HG03575 (cell line): ENCODE data around the gene WDTC1.

Experiments used
- ATAC-seq: cut with Tn5 transposase; IDR thresholded peaks from one replicate; pipeline ENCODE4 v1.9.1; 2021; ENCODE audit not compliant: unreplicated experiment, insufficient number of reproducible peaks, low FRiP score; ENCODE audit errors: extremely low read depth

Gene WDTC1

DNA sequence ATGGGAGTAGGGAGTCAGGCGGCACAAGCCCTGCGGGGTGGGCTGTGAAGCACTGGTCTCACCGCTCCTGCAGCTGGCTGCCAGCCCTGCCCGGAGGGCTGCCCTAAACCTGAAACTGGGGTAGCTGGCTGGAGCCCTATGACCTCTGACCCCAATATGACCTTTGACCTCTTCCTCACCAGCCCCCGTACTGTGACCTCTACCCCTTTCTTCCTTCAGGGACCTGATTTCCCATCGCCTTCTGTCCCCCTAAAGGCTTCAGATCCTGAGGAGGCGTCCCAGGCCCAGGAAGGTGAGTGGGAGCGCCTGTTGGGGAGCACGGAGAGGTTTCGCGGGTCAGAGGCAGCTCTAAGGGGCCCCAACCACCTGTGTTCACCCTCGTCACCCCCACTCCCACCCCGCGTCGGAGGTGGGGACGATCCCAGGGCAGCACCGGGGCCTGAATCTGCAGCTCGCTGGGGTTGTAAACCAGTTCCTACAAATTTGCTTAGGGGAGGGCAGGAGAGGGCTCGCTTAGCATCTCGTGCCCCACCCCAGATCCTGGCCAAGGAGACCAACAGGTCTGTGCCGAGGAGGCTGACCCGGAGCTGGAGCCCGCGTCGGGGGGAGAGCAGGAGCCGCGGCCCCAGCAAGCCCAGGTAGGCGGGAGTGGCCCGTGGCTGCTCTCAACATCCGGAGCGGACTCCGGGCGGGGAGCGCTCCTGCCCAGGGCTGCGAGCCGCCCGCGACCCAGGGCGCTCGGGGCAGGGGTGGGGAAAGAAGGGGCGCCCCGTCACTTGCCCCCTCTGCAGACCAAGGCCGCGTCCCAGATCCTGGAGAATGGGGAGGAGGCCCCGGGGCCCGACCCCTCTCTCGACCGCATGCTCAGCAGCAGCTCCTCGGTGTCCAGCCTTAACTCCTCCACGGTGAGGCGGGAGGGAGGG lies 114.7 kb downstream of the WDTC1 start:
- no peak for ATAC-seq

DNA sequence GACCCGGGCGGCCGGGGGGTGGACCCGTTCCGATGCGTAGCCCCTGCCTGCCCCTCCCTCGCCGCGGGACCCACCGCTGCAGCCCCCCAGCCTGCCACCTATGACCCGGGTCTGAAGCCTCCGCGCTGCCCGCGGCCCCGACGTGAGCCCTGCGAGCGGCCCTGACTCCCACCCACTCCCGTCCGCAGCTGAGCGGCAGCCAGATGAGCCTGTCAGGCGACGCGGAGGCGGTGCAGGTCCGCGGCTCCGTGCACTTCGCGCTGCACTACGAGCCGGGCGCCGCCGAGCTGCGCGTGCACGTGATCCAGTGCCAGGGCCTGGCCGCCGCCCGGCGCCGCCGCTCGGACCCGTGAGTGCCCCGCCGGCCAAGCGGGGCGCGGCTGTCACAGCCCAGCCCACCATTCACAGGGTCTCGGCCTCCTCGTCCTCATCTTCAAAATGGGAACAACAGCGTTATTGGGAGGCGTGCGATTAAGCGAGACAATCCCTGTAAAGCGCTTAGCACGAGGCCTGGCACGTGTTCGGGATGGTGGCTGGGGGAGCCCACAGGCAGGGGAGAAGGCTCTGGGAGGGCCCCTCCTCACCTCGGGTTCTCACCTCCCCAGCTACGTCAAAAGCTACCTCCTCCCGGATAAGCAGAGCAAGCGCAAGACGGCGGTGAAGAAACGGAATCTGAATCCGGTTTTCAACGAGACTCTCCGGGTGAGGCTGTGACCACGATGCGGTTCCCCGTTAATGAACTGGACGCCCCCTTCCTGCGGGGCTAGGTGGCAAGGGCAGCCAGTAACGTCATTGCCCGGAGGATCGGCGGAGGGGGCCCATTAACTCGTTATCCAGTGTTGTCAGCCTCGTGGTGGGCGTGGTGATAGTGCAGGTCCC lies 115.6 kb downstream of the WDTC1 start:
- ATAC-seq: no peak

DNA sequence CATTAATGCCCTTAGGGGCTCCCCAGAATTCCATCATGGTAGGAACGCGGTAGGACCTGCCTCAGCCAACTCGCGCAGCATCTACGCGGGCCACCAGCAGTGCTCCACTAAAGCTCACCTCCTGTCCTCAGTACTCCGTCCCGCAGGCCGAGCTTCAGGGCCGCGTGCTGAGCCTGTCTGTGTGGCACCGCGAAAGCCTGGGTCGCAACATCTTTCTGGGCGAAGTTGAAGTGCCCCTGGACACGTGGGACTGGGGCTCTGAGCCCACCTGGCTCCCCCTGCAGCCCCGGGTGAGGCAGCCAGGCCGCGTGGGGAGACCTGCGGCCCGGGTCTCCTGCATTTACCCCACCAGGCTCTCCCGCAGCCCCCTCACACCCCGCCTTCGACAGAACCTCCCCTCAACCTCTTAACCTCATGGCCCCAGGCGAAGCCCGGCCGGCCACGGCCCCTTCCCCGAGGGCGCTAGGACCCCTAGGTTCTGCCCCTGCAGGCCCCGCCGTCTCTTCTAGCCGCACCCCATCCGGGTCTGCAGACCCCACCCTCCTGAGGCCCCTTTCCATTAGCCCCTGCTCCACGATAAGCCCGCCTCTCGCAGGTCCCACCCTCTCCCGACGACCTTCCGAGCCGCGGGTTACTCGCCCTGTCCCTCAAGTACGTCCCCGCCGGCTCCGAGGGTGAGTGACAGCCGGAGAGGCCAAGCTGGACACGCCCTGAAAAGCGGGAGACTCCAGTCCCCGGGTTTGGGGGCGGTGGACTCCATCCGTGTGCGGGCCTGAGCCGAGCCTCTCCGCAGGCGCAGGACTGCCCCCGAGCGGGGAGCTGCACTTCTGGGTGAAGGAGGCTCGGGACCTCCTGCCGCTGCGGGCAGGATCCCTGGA lies 116.5 kb downstream of the WDTC1 start:
- no peak for ATAC-seq

DNA sequence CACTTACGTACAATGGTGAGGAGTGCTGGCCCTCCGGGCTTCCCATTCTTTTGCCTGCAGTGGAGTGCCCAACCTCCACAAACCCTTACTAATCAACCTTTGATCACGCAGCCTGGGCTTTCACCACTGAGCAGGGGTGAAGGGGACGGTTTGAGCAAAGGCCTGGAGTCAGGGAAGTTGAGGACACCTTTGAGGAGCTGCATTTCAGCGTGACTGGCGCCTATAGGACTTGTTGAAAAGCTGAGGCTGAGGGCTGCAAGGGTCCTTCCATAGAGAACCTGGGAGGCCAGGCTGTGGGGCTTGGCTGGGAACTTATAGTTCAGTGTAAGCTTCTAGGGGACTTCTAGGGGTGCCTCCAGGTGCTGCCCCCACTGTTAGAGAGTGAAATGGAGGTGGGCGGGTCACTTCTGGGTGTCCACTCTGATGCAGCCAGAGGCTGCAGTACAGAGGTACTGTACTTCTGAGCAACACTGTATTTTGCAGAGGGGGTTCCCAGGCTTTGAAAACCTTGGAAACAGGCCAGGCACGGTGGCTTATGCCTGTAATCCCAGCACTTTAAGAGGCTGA lies 117.2 kb downstream of the WDTC1 start:
- no peak for ATAC-seq

DNA sequence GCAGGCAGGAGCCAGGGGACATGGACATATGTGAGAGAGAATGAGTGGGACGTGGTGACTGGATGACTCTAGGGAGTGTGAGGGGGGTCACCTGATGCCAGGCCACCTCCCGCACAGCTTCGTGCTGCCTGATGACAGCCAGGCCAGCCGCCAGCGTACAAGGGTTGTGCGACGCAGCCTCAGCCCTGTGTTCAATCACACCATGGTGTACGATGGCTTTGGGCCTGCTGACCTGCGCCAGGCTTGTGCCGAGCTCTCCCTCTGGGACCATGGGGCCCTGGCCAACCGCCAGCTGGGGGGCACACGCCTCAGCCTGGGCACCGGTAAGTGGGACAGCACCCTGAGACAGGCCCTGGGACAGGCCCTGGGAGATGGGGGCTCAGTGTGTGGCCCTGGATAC lies 118.7 kb downstream of the WDTC1 start:
- ATAC-seq: no peak

DNA sequence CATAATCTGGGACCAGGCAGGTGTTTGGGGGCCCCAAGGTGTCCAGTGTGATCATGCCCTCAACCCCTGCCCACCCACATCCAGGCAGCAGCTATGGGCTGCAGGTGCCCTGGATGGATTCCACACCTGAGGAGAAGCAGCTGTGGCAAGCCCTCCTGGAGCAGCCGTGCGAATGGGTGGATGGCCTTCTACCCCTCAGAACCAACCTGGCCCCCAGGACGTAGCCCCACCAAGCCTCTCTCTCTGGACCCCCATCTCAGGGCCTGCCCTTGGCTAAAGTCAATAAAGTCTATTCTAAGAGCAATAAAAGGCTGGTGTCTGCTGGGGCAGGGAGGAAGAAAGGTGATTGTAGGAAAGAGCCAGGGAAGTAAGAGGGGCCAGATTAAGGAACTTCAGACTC lies 119.2 kb downstream of the WDTC1 start:
- ATAC-seq: no peak

DNA sequence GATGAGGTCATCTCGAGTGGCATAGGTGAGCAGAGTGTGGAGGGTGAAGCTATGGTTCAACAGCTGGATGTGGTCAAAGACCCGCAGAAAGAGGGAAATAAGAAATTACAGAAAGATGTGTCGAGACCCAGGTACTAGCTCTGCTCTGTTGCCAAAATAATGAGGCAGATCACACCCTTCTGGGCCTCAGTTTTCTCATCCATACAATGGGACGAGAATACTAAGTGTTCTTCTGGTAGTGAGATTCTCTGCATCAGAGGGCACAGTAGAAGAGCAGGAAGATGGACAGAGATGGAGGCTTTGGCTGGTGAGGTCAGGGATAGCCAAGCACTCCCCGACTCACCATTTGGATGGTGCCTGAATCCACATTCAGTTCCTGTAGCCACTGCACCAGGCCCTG lies 121.3 kb downstream of the WDTC1 start:
- no peak for ATAC-seq

DNA sequence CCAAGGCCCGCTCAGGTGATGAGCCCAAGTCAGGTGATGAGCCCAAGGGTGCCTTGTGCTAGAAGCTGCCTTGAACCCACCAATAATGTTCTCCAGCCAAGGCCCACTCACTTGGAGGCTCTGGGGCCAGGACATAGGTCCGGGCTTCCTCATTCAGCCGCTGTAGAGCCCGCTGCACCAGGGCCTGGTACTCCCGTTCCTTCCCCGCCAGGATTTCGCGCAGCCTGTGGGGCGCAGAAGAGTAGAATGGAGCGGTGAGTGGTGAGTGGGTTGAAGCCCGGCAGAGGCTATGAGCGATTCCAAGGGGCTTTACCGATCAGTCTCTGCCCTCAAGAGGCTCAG lies 121.8 kb downstream of the WDTC1 start:
- no peak for ATAC-seq

DNA sequence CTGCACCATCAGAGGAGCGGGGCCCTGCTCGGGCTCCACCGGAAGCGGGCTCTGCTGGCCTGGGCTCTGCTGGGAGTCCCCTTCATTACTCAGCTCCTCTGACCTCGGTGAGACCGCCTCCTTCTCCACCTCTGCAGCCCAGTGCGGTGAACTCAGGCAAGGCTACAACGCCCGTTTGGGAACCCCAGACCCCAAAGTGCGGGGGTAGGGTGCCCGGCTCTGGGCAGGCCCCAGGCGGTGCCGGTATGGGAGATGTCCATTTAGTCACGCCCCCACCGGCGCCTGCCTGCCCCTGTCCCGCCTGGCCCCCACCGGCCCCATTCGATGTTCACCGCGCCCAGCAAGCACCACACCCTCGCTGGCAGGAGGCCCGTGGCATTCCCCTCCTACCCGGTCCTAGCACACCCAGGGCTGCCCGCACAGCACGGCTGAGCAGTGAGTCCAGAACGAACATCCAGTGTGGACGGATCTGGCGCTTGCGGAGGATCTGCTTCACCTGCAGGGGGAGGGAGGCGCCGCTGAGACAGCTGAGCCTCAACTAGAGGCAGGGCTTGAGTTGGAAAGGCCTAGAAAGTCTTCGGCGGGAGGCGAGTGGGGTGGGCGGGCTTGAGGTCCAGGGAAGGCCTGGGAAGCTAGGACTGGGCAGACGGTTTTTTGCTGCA lies 122.3 kb downstream of the WDTC1 start:
- no peak for ATAC-seq

DNA sequence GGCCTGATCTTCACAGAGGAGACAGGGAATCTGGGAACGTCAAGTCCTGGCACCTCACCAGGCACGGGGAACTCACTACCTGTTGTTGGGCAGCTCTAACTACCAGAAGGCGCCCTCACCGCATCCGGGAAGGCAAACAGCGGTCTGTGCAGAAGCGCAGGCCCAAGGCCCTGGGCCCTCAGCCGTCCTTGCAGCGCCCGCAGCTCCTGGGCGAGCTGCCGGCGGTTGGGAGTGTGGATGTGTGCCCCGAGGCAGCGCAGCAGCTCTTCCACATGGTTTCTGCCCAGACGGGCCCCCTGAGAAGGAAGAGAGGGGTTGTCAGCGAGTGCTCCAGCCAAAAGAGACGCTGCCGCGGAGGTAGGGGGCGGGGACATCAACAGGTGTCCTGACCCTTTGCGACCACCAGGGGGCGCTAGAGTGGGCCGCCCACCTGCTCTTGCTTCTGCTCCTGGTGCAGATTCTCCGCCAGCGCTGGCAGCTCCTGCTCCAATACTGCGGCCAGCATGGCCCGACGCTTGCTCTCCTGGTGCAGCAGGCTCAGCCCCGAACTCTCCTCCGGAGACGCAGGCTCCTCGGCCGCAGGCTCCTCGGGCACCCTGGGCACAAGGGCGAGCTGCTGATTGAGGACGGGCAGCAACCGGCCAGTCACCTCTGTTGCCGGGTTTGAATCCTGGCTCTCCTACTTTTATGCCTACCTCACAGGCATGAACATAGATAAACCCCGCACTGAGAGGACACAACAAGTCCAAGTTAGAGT lies 123.0 kb downstream of the WDTC1 start:
- no peak for ATAC-seq
